COLO668 (cell line): ENCODE data around the gene PAPPA.

Source experiments
- DNase-seq: peaks from one replicate; lab custom pipeline; 2025; ENCODE audit not compliant: unreplicated experiment; lab: John Stamatoyannopoulos, UW

PAPPA gene

DNA sequence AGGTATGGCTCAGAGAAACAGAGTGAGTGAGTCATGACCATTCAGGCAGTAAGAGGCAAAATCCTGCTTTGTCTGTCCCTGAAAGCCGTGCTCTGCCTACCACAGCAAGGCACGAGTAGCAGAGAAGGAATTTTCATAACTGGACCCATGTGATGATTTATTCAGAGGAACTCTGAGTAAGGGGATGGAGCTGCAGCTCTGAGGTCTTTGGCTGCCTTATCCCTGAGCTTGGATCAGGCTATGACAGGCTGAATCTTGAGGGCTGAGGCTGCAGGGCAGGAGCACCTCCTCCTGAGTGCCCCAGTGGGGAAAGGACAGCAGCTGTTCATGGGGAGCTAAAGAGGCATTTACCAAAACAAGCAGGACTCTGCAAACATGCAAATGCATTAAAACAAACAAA, 183.4 kb downstream of the PAPPA start:
- peak; percentile 22 for DNase-seq

DNA sequence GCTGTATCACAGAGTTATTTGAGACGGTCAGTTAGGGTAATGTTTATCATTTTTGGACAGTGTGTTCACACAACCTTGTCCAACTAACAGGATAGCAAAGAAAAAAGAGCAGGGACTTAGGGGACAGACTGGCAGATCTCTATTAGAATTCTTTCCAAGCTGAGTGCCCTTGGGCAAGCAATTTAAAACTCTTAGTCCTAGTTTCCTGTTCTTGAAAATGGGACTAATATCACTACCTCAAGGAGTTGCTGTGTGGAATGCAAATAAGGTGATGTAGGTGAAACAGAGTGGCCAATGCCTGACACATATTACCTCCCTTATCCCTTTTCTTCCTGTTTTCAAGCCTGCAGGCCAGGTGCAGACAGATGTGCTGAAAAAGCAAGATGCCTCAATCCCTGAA, 186.7 kb downstream of the PAPPA start:
- DNase-seq, result no peak

DNA sequence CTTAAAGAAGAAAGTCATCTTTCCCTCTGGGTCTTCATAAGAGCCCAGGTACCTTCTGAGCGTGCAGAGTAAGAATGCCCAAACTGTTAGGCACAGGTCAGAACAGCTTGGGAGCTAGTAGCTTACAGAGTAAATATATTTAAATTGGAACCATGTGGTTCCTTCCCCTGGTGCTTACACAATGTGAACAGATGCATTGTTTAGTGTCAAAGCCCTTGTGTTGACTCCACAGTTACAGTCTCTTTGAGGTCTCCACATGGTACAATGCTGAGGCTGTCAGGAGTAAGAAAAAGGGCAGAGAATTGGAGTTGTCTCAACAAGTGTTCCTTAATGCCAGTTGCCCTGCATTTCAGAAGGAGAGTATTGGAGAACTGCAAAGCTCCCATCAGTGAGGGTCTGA, 188.5 kb downstream of the PAPPA start:
- DNase-seq, result no peak

DNA sequence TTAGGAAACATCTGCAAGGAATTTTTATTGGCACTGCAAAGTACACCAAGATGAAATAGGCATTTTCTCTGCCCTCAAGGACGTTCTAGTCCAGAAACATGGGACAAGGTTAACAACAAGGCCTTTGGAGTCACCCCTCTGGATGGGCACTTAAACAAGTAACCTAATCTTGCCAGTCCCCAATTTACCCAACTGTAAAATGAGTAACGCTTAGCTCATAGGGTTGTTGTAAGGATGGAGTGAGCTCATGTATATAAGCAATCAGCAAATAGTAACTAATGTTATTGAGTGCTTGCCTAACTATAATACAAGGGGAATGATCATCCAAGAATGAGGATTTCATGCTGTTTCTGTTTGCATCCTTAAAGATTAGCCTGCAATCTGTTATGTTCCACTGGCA, 189.3 kb downstream of the PAPPA start:
- DNase-seq, result no peak

DNA sequence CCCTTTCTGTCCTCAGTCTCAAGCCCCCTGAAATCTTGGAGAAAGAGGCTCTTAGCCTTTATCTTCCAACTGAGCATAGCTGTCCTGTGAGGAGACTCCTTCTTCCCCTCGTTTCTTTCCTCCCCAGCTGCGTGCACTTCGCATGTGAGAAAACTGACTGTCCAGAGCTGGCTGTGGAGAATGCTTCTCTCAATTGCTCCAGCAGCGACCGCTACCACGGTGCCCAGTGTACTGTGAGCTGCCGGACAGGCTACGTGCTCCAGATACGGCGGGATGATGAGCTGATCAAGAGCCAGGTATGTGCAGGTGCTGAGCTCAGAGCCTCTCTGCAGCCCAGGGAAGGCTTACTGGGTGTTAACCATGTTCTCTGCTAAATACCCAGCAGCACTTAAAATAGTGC, 190.8 kb downstream of the PAPPA start:
- no peak for DNase-seq

DNA sequence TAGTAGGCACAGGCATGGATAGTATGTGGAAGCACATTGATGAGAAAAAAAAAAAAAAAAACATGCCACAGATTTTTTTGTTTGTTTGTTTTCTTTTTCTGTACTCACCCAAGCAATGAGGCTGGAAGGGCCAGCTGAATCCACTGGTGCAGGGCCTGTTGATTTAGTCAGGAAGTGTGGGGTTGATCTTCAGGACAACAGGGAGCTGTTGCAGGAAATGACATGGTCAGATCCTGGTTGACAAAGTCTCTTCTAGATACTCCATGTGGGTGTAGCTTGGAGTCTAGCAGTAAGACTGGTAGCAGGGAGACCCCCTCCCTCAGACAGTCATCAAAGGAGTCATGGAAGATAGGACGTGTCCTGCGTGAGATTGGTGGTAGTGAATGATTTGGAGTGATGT, 191.8 kb downstream of the PAPPA start:
- no peak for DNase-seq

DNA sequence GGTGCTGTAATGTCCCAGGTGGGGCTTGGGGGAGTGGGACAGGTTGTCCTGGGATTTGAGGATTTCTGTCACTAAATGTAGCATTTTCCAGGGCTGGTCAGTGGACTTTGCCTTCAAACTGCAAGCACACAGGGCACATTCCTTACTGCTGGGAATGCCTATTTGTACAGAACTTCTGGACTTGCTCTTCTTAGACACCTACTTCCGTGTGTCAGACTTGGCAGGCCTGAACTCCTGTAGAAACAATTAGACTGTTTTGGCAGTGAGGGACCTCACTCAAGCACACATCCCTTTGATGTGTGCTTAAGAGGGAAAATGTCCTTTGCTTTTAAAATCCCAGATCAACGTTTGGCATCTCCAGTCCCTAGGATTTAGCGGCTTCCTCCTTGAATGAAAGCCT, 192.2 kb downstream of the PAPPA start:
- no peak for DNase-seq

DNA sequence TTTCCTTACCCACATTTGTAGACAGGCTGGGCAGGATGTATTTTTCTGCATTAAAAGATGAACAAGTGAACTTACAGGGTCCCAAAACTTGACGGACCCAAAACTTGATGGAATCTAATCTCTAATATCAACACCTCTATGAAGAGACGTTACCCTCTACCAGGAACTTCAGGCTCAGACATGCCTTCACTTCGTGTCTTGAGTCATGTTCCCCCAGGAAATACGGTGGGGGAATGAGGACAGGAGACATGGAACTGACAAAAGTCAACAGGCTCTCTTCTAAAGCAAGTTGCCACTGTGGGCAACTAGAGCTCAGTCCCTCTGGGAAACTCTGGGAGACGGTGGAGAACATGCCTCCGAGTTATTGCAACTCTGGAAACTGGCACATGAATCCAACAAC, 196.1 kb downstream of the PAPPA start:
- no peak for DNase-seq

DNA sequence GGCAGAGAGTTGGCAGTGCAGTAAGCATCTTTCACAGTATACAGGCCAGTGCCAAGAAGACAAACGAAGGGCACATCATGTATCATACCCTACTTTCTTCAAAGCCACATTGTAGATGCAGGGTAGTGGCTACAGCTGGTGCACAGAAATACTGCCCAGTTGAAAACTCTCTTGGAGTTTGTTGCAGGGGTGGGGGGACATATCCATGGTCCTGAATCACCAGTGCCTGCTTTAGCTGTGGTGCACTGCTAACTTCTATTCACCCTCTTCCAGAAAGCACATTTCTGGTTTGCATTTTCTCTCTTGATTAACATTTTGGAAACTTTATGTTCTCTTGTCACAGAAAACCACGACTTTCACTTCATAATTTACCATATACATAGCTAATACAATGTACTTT, 196.6 kb downstream of the PAPPA start:
- DNase-seq, result no peak

DNA sequence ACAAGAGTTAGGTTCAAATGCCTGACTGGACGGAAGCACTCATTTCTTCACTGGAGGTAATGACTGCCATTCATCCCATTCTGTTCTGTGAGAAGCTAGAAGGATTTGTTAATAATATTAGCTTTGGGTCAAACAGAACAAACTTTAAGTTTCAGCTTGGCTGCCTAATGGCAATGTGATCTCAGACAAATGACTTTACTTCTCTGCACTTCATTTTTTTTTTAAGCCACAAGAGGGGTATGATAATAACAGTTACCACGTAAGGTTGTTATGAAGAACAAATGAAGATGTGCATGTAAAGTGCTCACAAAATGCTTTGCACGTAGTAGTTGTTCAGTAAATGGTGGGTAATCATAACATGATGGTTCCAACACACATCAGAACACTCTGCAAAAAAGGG, 199.4 kb downstream of the PAPPA start:
- no peak for DNase-seq

DNA sequence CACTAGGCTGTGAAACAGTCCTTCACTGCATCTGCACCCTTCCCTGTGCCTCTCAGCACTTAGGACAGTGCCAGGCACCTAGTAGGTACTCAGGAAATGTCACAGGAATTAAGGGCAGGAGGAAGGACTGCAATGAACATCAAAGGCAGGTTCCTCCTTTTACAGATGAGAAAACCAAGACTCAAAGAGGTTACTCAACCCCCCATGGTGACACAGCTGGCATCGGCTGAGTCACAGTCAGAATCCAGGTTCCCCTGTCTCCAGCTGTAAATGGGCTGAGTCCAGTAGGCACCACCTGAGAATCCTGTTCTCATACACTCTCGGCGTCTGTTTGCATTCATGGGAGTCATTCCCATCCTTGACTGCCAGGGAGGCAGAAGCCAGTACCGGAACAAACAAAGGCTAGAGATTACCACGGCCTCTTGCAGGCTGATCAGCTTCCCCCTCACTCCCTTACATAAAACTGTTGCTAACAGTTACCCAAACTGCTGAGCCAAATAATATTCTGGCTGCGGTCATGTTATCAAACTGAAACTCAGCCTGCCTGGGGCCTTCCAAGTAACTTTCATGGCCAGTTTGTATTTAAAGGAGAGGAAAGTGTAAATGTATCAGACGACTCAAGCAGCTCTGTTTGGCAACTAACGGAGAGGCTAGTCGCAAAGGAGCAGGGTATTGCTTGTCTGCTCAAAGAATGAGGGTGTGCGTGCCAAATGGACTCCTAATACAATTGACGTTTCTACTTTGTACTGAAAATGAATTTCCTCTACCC, 201.7 kb downstream of the PAPPA start:
- DNase-seq, result peak; percentile 68

DNA sequence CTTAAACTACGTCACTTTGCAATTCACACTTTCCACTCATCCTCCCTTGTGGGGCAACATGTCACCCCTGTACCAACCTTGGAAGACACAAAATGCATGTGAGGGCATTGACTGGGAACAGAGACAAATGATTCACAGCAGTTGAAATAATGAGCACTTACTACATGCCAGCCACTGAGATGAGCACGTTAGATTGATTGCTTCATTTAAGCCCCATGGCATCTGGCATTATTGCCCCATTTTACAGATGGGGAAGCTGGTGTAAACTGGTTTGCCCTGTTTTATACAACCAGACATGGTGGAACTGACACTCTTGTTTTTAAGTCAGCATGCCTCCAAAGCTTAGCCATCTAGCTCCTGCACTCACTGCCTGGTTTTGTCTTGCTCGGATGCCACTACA, 204.7 kb downstream of the PAPPA start:
- no peak for DNase-seq

DNA sequence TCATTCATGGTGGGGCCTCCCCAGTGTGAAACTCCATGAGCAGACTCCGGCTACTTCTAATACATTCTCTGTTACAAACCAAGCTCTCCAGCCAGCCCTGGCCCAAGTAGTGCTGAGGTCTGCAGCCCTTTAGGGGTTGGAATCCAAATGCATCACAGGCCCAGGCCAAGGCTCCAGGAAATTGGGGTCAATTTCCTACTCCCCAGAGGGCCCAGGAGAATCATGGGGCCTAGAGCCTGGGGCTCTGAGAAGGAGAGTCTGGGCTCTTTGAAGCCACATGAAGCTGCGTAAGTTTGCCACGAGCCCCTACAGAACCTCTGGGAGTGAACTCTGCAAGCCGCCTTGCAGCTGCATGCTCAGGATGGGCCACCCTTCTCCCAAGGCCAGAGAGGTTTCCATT, 206.4 kb downstream of the PAPPA start:
- no peak for DNase-seq

DNA sequence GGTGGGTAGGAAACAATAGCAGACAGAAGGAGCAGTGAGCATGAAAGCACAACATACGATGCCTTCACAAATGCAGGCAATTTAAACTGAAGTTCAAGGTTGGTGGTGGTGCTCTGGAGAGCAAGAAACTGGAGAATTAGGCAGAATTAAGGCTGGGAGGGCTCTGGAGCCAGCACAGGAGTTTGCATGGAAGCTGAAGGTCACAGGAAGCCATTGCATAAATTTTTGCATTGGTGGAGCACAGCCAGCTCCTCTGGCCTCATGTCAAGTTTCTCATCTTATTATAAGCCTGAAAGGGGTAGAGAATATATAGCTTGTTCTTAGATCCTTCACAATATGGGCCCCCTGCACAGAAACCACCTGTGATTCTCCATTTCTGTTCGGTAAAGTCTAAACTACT, 207.4 kb downstream of the PAPPA start:
- no peak for DNase-seq

DNA sequence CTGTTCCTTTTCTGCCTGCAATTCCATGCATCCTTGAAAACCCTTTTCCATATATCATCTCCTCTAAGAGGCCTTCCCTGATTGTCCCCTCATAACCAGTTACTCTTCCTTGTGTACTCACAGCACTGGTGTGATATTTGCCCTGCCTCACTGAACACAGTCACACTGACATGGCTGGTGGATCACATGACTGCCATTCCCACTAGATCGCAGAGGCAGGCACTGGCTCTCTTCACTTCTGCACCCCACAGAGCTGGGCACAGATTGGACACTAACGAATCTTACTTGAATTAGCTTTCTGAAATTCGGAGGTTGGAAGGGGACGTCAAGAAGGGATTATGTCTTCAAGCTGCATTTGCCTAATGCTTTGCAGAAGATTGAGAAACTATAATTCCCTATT, 208.0 kb downstream of the PAPPA start:
- DNase-seq, result no peak

DNA sequence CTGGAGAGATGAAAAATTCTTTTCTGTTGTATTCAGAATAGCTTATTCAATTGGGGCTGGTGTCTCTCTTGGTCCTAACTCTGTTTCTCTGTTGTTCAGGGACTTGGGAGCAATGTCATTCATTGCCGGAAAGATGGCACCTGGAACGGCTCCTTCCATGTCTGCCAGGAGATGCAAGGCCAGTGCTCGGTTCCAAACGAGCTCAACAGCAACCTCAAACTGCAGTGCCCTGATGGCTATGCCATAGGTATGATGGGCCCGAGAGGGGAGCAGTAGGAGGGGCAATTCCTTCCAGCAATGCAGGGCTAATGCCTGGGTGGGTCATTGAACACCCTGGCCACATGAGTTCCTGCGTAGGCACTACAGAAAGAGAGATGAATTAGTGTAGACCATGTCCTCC, 208.9 kb downstream of the PAPPA start:
- DNase-seq, result no peak

DNA sequence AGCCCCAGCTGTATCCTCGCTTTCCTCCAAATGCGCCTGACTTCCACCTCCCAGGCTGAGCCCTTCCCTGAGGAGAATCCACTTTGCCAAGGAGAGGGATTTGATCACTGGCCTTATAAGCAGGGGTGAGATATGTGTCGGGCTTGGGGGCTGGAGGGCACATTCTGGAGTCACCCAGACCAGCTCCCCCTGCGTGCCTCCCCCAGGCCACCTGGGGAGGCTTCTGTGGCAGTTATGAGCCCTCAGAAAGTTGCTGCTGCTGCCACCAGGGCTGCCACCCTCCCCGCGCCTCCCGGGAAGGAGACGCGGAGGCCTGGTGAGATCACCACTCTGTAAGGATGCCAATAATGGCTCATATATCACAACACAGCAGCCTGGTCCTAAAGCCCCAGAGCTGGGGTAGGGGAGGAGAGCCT, 211.5 kb downstream of the PAPPA start:
- DNase-seq, result no peak

DNA sequence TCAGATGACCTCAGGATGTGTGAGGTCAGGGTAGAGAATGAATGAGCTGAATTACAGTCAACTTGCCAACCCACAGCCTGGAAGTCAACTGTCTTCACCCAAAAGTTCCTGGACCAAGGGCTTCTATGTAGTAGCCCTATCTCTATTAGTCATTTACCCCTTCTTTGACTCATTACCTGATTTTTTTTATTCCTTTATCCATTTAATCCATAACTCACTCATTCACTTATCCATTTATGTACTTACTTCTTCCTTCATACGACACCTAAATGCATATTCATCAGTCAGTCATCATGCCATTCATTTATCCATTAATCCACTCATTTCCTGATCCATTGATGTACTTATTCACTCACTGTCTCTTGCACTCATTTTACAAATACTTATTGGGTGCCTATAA, 212.7 kb downstream of the PAPPA start:
- DNase-seq, result no peak

DNA sequence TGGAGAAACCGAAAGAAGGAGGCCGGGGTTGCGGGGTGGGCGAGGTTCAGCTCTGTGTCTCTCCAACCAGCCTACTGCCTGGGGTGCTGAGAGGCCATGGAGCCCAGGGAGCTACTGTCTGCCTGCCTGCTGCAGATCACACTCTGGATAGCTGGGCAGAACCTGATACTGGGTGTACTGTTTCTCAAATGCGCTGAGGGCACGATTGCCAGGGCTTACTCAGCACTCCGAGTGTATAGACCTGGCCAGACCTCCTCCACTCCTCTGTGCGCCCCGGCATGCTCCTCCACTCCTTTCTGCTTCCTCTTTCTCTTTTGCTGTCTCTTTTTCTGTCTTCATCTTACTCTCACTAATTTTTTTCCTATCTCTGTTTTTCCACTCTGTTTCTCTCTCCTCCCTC, 215.1 kb downstream of the PAPPA start:
- no peak for DNase-seq

DNA sequence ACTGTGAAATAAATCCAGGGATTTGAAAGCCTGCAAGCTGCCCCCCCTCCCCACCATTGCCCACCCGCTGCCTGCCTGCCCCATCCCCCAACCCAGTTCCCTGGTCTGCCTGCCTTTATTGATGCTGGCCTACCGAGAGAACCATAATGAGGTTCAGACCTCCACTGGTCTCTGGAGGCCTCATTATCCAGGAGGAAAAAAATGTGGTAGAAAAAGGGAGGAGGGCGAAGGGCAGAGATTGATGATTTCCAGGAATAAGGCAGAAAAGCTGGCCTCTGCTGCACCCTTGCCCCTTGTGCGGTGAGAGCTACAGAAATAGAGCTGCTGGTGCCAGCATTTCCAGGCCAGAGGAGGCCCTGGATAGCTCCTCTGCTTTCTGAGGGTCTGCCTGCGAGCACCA, 216.1 kb downstream of the PAPPA start:
- DNase-seq, result no peak

DNA sequence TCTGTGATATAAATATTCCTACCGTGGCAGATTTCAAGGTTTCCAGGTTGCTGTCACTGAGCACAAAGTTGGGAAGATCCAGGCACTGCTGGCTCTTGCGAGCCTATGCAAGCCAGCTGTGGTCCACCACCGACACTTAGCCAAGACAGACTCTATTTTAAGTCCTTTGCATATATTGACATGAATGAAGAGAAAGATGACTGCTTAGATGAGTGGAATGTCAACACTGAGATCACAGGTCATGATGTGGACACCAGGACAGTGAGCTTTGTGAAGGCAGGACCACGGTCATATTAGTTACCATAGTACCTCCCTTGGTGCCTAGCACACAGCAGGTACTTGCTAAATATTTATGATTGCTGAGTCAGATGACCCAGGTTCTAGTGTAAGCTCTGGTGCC, 217.0 kb downstream of the PAPPA start:
- DNase-seq, result no peak

DNA sequence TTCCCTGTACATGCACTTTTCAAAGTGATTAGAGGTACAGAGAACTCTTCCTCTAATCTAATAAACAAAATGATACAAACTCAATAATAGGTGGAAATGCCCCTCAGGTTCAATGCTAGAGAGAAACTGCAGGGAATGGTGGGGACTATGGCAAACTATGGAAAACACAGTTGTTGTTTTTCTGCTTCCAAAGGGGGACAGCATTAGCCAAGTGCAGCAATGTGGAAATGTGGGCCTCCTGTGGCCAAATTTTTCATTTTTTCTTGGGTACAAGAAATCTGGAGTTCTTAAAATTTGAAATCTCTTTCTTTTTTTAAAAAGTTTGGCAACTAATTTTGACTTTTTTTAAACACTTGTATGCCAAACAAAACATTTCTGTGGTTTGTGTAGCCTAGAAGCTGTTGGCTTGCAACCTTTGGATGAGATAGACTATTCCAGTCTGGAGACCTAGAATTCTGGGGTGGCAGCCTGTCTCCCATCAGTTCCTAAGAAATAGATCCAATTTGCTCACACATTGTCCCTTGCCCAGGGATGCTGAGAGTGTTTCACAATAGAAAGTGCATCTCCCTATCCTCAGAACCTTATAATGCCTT, 218.6 kb downstream of the PAPPA start:
- DNase-seq, result no peak

DNA sequence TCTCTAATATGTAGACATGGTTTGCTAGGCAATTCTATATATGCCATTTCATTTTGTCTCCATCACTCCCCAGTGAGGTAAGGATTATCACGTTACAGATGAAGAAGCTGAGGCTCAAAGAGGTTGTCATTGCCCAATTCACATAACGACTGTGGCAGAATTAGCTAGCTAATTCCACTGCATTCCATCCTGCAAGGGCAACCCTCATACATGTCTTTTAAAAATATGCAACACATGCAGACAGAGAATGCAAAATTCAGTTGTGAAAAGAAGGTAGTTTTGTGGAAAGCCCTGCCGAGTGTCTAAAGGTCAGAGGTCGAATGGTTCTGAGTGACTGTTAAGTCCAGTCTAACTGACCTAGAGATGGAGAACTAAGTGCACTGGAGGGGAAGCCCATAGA, 219.2 kb downstream of the PAPPA start:
- no peak for DNase-seq
